Esophagus muscularis mucosa (tissue), 4 donors: ENCODE measurements around the gene TUT4. TPM values are rescaled to one million over a fixed set of nuclear protein-coding genes. Genes with fewer than 3 reads are reported as not detected.

Experiments
- DNase-seq: peaks from one replicate; pipeline ENCODE4 v3.0.0-alpha.2; 2017; ENCODE audit errors: extremely low spot score
- H3K27ac ChIP-seq, 4 donors: fragments of 200-600 bp; sonication (generic); replicated peaks in 1 of 4; 1 replicate in 3 of 4; 2 replicates in 1 of 4; pipeline ENCODE4 v1.5.1; 2016 to 2019; ENCODE audit warnings: mild to moderate bottlenecking in 1 of 4
- H3K27me3 ChIP-seq, 4 donors: fragments of 200-600 bp; sonication (generic); one replicate each; pipeline versions ENCODE4 v1.5.1 to v1.6.0; 2016 to 2019
- H3K36me3 ChIP-seq, 4 donors: fragments of 200-600 bp; sonication (generic); one replicate each; pipeline ENCODE4 v1.5.1; 2016 to 2019
- H3K4me1 ChIP-seq, 4 donors: fragments of 200-600 bp; sonication (generic); one replicate each; pipeline ENCODE4 v1.5.1; 2016 to 2019
- H3K4me3 ChIP-seq, 4 donors: fragments of 200-600 bp; sonication (generic); 1 replicate in 2 of 4; 2 replicates in 2 of 4; pipeline ENCODE4 v1.5.1; 2016 to 2019; ENCODE audit warnings: mild to moderate bottlenecking in 4 of 4, moderate library complexity in 1 of 4
- H3K9me3 ChIP-seq, 4 donors: fragments of 200-600 bp; sonication (generic); 1 replicate in 3 of 4; 2 replicates in 1 of 4; pipeline ENCODE4 v1.5.1; 2016 to 2019
- EP300 ChIP-seq: sonication (generic); formaldehyde crosslinking; IDR thresholded peaks from one replicate; pipeline ENCODE4 v1.6.1; 2017; ENCODE audit warnings: antibody characterized with exemption
- POLR2A ChIP-seq: fragments of 450-650 bp; IDR thresholded peaks from one replicate; pipeline ENCODE4 v1.6.1; 2017; ENCODE audit warnings: antibody characterized with exemption, moderate library complexity, mild to moderate bottlenecking, low read depth
- POLR2AphosphoS5 ChIP-seq, 2 donors: sonication (generic); formaldehyde crosslinking; IDR thresholded peaks; one replicate each; pipeline ENCODE4 v1.6.1; 2017; ENCODE audit warnings: antibody characterized with exemption in 2 of 2
- WGBS: methylation state at CpG from one replicate; pipeline ENCODE4 v1.1.5; 2018; 5-methylcytosine and 5-hydroxymethylcytosine counted together
- intact Hi-C: fragments of 100-400 bp; cut with DNase I; formaldehyde crosslinking; loops from one replicate; pipeline ENCODE4 v1.15.1; 2023
- total RNA-seq, 4 donors: library from RNA; depleted of rRNA; stranded (reverse); fragments of >200 nt; gene quantifications; one replicate each; pipeline versions ENCODE4 v1.1.0 to v1.2.1, GENCODE V29; 2016
- TF ChIP-seq, protein P1 (sequence below), 3 experiments: fragments of 200-600 bp in 2 of 3; fragments of 450-650 bp in 1 of 3; sonication (generic) in 2 of 3; IDR thresholded peaks; one replicate each; pipeline ENCODE4 v1.5.1; 2017 to 2019; ENCODE audit warnings: antibody characterized with exemption in 3 of 3, mild to moderate bottlenecking in 2 of 3, moderate library complexity in 1 of 3

The TUT4 gene
- total RNA-seq, 4 donors from 2014 or later = 32.3 to 58.6 (median 42.7) TPM

DNA sequence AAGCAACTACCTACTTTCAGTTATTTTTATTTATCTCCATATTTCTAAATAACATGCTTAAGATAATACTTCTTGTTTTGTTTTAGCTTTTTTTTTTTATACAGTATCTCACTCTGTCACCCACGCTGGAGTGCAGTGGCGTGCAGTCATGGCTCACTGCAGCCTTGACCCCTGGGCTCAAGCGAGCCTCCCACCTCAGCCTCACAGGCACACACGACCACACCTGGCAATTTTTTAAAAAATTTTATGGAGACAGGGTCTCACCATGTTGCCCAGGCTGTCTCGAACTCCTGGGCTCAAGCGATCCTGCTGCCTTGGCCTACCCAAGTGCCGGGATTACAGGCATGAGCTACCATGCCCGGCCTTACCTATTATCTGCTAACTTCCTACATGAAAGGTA lies 20.6 kb downstream of the TUT4 start:
- TF ChIP-seq, protein P1, sequence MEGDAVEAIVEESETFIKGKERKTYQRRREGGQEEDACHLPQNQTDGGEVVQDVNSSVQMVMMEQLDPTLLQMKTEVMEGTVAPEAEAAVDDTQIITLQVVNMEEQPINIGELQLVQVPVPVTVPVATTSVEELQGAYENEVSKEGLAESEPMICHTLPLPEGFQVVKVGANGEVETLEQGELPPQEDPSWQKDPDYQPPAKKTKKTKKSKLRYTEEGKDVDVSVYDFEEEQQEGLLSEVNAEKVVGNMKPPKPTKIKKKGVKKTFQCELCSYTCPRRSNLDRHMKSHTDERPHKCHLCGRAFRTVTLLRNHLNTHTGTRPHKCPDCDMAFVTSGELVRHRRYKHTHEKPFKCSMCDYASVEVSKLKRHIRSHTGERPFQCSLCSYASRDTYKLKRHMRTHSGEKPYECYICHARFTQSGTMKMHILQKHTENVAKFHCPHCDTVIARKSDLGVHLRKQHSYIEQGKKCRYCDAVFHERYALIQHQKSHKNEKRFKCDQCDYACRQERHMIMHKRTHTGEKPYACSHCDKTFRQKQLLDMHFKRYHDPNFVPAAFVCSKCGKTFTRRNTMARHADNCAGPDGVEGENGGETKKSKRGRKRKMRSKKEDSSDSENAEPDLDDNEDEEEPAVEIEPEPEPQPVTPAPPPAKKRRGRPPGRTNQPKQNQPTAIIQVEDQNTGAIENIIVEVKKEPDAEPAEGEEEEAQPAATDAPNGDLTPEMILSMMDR (IDR thresholded peaks at IDR 0.05) = no peak
- no peak for TF ChIP-seq POLR2AphosphoS5 (IDR thresholded peaks at IDR 0.05)
- TF ChIP-seq POLR2A = no peak
- TF ChIP-seq EP300 = no peak
- peaks cover 0 to 6% (median 0%) of the 10 kb centered on the region in 4 donors for H3K4me1 ChIP-seq
- intact Hi-C loops = no loop called here
- H3K36me3 ChIP-seq = peaks cover 0 to 10% (median 4%) of the 10 kb centered on the region in 4 donors
- peaks cover 0 to 8% (median 0%) of the 10 kb centered on the region in 4 donors for H3K9me3 ChIP-seq
- WGBS = 90% methylated on average over 5 of the region's 8 CpGs
- H3K27ac ChIP-seq = no peak overlapping the region
- H3K4me3 ChIP-seq = no peak overlapping the region
- no peak for DNase-seq
- H3K27me3 ChIP-seq = no peaks in the 10 kb centered on the region

DNA sequence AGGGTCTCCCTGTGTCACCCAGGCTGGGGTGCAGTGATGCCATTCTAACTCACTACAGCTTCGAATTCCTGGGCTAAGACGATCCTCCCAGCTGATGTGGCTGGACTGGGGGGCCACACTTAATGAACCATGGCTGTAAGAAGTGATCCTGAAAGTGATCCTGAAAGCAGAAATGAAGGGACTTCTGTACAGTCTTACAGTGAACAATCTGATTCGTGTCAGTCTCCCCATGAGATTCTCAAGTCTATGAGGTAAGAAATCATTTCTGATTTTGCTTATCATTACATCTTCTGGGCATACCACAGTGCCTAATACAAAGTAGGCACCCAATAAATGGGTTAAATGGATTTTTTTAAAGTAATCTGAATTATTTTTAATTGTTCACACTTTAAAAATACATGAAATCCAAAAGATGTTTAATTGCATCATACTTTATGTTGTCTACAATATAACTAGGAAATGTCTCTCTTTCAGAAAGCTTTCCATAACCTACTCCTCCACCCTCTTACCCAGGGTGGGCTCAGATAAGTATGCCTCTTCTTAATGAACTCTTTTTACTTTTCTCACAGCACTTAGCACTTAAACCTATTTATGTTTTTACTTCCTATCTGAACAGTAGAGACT lies 21.5 kb downstream of the TUT4 start:
- Histone ChIP-seq H3K27me3 (no peaks in the 10 kb centered on the region), H3K9me3 (peaks cover 0 to 8% (median 0%) of the 10 kb centered on the region in 4 donors), H3K36me3 (peaks cover 0 to 17% (median 8%) of the 10 kb centered on the region in 4 donors), H3K4me3 (no peak overlapping the region), H3K27ac (no peak overlapping the region), H3K4me1 (peaks cover 0 to 6% (median 0%) of the 10 kb centered on the region in 4 donors)
- intact Hi-C loops = no loop called here
- DNase-seq = no peak
- 81% methylated on average over 3 of the region's 3 CpGs for WGBS
- TF ChIP-seq POLR2AphosphoS5 (IDR thresholded peaks at IDR 0.05) = no peak
- no peak for TF ChIP-seq EP300
- no peak for TF ChIP-seq POLR2A
- TF ChIP-seq, protein P1 (IDR thresholded peaks at IDR 0.05) = no peak

DNA sequence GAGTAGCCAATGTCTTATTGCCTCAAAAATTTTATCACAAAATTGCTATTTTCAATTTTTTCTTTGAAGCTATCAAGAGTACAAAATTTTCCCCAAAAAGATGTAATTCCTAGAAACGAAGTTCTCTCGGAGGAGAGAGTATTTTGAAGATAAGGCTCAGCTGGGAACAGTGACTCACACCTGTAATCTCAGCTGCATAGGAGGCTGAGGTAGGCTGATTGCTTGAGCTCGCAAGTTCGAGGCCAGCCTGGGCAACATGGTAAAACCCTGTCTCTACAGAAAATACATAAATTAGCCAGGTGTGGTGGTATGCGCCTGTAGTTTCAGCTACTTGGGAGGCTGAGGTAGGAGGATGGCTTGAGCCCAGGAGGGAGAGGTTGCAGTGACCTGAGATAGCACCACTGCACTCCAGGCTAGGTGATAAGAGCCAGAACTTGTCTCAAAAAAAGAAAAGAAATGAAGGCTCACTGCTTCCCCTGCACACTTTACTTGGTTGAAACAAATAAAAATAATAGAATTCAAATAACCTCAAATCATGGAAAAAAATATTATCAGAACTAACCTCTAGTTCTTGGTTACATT lies 22.2 kb downstream of the TUT4 start:
- TF ChIP-seq POLR2A (no peak), POLR2AphosphoS5 (IDR thresholded peaks at IDR 0.05) (no peak), EP300 (no peak)
- TF ChIP-seq, protein P1 (IDR thresholded peaks at IDR 0.05) = no peak
- H3K4me1 ChIP-seq = peaks cover 0 to 6% (median 0%) of the 10 kb centered on the region in 4 donors
- H3K27ac ChIP-seq = no peak overlapping the region
- H3K9me3 ChIP-seq = peaks cover 0 to 7% (median 0%) of the 10 kb centered on the region in 4 donors
- intact Hi-C loops = no loop called here
- no peak for DNase-seq
- 95% methylated on average over 5 of the region's 5 CpGs for WGBS
- H3K4me3 ChIP-seq = no peak overlapping the region
- peaks cover 0 to 21% (median 9%) of the 10 kb centered on the region in 4 donors for H3K36me3 ChIP-seq
- no peaks in the 10 kb centered on the region for H3K27me3 ChIP-seq

DNA sequence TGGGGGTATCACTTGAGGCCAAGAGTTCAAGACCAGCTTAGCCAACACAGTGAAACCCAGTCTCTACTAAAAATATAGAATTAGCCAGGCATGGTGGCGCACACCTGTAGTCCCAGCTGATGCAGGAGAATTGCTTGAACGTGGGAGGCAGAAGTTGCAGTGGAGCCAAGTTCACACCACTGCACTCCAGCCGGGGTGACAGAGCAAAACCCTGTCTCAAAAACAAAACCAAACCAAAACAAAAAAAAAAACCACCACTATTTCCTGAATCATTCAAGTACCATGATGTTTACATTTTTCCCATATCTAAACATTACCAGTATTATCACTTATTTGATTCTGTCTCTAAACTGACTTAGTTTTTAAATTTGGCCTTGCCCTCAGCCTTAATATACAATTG lies 29.5 kb downstream of the TUT4 start:
- no peak for TF ChIP-seq POLR2AphosphoS5 (IDR thresholded peaks at IDR 0.05)
- TF ChIP-seq, protein P1 (IDR thresholded peaks at IDR 0.05) = no peak
- TF ChIP-seq EP300 = no peak
- no peak for TF ChIP-seq POLR2A
- H3K27me3 ChIP-seq = no peaks in the 10 kb centered on the region
- 65% methylated on average over 3 of the region's 3 CpGs for WGBS
- no peaks in the 10 kb centered on the region for H3K9me3 ChIP-seq
- DNase-seq = no peak
- intact Hi-C loops = no loop called here
- H3K36me3 ChIP-seq = peaks cover 0 to 45% (median 23%) of the 10 kb centered on the region in 4 donors
- no peak overlapping the region for H3K4me3 ChIP-seq
- H3K4me1 ChIP-seq = no peaks in the 10 kb centered on the region
- H3K27ac ChIP-seq = no peak overlapping the region
